ENCODE results near the gene ADM2.
A peak's percentile ranks its signal among the peaks of the same experiment; 100 is the strongest.

ADM2 gene

DNA sequence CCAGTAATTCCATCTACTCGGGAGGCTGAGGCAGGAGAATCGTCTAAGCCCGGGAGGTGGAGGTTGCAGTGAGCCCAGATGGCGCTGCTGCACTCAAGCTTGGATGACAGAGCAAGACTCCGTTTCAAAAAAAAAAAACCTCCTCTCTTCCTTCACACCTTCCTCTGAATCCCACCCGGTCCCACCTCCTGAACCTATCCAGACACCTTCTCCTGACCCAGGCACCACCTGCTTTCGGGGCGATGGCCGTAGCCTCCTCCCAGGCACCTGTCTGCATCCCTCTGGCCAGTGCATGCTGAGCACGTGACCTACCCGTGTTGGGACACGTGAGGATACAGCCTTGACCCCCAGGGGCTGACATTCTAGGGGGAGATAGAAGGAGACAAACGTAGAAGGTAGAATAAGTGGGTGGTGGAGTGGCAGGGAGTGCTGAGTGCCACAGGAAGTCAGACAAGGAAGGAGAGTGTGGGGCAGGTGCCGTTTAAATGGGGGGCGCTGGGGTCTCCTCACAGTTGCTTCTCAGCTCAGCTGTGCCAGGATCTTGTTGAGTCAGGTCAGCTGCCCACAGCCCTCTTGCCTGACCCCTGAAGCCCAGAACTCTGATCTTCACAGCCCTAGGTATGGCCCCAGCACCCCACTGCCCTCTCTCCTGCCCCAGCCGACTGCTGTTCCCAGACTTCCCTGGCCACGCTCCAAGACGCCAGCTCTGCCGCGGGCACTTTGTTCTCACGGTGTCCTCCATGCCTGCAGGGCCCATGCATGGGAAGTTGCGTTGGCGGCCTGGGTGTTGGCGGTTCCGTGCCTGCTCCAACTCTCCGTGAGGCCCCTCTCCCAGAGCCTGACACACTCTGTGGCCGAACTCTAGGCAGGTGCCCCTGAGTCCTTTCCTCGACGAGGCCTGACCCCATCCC is 4.1 kb downstream of the ADM2 start:
- DNase-seq = no peak

DNA sequence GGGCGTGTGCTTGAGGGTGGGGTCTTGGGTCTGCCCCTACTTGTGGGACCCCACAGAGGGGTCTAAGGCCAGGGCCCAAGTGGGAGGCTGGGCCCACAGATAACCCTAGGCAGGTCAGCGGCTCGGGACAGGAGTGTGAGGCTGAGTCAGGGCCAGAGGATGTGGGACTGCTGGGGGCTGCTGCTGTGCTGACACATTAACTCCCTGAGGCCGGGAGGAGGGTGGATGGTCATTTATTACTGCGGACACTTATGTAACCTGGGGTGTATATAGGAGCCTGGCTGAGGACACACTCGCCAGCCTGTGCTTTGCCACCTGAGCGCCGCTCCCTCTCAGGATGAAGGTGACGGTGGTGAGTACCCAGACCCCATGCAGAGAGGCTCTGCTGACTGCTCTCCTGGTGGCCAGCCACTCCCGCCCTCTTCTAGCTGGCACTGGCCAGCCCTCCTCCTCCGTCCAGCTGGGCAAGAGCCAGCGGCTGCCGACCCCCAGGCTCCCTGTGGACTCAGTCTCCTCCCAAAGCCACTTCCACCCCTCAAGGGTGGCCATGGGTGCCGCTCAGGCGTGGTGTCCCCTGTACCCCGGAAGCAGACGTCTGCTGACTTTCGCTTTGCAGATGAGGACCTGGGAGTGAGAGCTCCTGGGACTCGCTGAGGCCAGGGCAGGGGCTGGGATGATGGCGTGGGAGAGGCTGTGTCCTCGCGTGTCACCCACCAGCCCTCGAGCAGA is 5.4 kb downstream of the ADM2 start, which contains the start of gene MIOX:
Gene MIOX (plus strand): TSS at position 299 of the 729 bp plus-strand sequence. CDS start 39 bp downstream, at position 338.
- no peak for DNase-seq

DNA sequence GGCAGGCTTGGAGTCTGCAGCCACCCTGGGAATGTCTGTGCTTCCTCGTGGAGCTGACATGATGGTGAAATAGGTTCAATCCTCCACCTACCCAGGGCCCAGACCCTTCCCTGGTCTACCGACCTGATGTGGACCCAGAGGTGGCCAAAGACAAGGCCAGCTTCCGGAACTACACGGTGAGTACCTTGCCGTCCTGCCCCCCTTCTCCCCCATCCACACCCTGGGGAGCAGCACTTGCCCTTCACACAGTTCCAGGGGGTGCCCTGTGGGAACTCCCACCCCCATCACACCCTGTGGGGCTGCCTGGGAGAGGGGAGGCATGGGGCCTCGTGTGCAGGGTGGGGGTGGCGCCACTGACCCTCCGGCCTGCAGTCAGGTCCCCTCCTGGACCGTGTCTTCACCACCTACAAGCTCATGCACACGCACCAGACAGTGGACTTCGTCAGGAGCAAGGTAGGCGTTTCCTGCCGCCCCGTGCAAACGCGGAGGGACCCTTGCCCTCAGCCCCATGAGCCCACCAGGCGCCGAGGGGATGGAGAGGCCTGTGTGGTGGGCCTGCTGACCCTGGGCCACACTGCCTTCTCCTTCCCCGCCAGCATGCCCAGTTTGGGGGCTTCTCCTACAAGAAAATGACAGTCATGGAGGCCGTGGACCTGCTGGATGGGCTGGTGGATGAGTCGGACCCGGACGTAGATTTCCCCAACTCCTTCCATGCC is 6.1 kb downstream of the ADM2 start:
- no peak for DNase-seq

DNA sequence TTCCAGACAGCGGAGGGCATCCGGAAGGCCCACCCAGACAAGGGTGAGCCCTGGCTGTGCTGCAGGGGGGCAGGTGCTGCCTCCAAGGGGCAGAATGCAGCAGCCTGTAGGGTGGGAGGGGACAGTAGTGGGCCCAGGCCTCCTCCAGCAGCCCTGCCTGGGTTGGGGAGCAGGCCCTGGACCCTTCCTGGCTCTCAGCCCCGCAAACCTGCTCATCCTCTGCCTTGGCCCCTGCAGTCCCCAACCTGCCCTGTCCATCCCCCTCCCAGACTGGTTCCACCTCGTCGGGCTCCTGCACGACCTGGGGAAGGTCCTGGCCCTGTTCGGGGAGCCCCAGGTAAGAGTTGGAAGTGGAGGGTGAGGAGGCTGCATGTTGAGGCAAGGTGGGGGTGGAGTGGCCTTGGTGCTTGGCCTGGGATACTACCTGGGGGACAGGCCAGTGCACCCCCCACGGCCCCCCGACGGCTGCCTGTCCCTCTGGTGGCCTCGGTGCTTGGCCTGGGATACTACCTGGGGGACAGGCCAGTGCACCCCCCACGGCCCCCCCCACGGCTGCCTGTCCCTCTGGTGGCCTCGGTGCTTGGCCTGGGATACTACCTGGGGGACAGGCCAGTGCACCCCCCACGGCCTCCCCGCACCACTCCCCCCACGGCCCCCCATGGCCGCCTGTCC is 6.8 kb downstream of the ADM2 start:
- no peak for DNase-seq

DNA sequence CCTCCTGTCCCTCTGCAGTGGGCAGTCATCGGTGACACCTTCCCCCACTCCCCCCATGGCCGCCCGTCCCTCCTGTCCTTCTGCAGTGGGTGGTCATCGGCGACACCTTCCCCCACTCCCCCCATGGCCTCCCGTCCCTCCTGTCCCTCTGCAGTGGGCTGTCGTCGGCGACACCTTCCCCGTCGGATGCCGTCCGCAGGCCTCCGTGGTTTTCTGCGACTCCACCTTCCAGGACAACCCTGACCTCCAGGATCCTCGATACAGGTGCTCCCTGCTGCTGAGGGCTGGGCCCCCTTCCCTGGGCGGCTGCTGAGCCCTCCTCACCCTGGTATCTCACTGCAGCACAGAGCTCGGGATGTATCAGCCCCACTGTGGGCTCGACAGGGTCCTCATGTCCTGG is 7.5 kb downstream of the ADM2 start:
- DNase-seq = no peak

DNA sequence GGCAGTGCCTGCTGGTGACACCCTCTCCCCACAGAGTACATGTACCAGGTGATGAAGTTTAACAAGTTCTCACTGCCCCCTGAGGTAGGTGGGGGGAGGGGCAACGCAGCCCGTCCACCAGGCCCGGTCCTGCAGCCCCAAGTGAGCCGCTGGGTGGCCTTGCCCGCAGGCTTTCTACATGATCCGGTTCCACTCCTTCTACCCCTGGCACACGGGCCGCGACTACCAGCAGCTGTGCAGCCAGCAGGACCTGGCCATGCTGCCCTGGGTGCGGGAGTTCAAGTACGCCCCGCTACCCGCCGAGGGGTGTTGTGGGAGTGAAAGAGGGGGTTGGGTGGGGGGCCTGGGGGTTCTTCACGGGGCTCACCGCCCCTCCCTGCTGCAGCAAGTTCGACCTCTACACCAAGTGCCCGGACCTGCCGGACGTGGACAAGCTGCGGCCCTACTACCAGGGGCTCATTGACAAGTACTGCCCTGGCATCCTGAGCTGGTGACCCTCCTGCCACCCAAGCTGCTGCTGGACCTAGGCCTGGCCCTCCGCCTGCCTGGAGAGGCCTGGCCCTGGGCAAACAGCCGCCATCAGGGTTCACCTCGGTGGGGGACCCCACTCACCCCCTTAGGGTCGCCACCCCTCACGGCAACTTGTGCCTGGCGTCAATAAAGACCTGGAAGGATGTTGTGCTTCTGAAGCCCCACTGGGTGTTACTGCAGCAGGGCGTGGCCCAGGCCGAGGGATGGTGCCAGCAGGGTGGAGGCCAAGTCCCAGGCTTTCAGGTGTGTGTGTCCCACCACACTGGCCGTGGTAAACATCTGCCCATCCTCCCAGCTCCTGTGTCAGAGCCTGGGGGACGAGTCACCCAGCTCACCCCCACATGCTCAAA is 8.3 kb downstream of the ADM2 start:
- no peak for DNase-seq

DNA sequence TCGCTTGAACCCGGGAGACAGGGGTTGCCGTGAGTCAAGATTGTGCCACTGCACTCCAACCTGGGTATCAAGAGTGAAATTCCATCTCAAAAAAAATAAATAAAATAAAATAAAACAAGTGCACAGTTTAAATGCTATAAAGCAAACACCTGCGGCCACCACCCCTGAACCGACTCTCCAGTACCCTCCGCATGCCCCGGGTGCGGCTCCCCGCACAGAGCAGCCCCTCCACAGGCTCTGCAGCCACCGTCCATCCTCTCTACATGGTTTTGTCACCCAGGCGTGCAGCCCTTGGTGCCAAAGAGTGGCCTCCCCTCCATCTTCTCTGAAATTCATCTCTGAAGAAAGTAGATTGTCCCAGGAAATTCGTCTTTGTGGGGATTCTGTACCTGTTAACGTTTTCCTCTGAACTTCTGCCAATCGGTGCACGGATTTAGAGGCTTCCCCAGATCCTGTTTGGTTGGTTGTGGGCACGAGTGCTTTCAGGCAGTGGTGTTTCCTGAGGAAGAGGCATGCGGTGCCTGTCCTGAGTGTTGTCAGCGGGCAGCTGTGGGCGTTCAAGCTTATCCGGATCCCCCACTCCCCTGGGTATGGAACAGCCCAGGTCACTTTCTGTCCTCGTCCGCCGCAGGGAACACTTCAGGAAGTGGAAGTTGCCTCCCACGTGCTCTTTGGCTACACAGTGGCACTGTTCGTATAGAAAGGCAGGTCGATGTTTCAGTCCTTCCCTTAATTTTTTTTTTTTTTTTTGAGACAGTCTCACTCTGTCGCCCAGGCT is 9.4 kb downstream of the ADM2 start:
- DNase-seq = no peak

DNA sequence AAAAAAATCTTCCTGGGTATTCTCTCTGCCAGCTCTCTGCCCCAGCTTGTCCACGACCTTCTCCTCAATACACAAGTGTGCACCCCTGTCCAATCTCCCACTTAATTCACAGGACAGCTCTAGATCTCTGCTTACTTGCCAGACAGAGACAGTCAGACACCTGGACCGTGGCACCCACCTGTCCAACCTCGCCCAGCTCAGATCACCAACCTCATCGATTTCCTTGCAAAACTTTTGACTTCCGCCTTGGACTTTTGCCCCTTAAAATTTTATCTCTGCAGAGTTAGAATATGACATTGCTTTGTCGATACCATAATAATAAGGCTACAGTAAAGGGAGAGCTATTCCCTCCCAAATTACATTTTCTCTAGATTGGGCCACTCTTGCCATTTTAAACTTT is 15.8 kb downstream of the ADM2 start:
- no peak for DNase-seq

DNA sequence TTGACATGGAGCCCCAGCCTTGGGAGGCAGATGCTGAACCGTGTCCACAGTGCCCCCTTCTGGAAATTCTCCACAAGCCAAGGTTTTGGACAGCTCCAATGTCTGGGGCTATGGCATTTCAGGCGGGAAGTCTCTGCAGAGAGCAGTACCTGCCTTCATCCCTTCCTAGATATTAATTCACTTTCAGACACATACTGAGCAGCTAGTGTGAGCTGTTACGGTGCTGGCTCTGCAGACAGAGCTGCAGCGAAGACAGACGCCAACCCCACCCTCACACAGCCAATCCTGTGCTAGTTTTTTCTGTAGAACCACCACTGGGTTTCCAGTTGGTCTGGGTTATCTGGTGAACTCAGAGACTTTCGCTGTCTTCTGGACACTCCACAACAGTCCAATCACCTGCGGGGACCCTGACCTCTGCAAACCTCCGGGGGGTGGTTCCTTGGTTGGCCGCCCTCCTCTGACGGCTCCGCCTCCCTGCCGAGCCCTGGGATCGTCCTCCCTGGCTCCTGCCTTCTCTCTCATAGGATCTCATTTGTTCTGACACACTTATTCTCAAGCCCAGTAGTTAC is 17.1 kb downstream of the ADM2 start:
- DNase-seq = peak in 10 of 14 donors; percentile 8 to 68 (median 25)

DNA sequence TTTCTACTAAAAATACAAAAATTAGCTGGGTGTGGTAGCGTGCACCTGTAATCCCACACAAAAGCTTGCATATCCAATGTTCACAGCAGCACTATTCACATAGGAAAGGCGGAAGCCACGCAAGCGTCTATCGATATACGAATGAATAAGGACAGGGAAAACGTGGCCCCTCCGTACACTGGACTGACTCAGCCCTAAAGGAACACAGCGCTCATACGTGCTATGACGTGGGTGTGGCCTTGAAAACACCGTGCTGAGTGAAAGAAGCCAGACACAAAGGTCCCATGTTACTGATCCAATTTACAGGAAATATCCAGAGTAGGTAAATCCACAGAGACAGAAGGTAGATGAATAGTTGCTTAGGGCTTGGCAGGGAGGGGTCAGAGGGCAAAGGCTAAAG is 19.1 kb downstream of the ADM2 start:
- DNase-seq = no peak

DNA sequence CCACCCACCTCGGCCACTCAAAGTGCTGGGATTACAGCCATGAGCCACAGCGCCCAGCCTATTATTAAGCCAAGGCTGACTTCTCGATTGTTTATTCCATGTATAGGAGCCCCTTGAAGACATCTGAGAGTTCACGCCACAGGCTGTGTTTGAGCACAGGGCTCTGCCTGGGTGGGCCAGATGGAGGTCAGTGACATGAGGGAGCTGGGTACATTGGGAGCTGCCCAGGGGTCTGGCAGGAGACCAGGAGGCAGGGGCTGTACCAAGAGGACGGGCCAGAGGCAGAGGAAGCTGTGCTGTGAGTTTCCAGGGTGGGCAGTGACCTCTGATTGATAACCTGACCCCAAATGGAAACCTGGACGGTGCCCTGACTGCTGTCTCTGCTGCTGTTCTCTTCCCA is 20.8 kb downstream of the ADM2 start:
- no peak for DNase-seq

DNA sequence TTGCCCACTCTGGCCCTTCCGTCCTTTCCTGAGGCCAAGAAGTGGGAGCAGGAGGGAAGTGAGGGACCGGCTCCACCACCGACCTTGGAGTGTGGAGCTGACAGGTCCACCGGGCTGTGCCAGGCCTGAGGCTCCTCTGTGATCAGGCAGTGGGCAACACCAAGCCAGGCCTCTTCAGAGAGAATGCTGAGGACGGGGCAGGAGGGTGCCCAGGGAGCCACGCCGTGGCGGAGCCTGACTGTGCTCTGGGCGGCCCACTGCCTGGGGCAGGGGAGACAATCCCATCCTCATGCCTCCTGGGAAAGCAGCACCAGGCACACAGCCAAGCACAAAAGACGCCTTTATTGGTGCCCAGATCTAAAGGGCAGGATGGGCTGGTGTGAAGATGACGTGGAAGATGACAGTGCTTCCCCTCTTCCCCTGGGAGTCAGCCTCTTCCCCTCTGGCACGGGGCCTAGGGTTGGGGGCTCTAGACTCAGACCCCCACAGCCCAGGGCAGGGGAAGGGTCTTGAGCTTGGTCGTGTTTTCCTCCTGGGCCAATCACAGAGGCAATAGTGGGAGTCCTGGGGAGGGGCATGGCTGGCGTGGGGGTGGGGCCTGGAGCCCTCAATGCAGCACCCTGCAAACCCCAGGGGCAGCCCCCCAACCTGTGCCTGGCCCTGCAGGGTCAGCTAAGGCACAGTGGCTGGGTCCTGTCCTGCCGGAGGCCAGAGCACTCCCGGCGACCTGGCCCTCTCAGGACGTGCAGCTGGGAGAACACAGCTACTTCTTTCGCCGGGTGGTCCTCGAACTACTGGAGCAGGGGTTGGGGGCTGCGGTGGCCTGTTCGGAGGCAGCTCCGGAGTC is 21.5 kb downstream of the ADM2 start:
- DNase-seq = no peak

DNA sequence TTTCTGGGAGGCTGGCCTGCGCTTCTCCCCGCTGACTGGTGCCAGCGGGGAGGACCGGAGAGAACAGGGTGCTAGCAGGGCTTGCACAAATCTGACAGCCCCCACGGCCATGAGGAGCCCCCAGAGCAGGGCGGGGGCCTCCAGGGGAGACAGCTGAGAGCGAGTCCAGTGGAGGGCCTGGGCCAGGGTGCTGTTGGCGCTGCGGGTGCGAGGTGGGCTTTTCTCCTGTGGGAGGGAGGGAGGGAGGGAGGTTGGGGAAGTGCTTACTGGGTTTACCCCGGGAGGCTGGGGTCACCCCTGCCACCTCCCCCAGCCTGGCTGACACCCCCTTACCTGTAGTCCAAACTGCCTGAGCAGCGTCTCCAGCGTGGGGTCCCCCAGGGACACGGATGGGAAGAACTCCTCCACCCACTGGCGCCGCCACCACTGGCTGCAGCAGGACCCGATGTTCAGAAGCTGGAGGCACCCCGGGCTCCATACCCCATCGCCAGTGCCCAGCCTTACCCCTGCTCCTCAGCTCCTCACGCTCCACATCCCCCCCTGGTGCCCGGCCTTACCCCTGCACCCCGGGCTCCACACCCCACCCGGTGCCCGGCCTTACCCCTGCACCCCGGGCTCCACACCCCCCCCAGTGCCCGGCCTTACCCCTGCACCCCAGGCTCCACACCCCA is 22.3 kb downstream of the ADM2 start:
- no peak for DNase-seq

DNA sequence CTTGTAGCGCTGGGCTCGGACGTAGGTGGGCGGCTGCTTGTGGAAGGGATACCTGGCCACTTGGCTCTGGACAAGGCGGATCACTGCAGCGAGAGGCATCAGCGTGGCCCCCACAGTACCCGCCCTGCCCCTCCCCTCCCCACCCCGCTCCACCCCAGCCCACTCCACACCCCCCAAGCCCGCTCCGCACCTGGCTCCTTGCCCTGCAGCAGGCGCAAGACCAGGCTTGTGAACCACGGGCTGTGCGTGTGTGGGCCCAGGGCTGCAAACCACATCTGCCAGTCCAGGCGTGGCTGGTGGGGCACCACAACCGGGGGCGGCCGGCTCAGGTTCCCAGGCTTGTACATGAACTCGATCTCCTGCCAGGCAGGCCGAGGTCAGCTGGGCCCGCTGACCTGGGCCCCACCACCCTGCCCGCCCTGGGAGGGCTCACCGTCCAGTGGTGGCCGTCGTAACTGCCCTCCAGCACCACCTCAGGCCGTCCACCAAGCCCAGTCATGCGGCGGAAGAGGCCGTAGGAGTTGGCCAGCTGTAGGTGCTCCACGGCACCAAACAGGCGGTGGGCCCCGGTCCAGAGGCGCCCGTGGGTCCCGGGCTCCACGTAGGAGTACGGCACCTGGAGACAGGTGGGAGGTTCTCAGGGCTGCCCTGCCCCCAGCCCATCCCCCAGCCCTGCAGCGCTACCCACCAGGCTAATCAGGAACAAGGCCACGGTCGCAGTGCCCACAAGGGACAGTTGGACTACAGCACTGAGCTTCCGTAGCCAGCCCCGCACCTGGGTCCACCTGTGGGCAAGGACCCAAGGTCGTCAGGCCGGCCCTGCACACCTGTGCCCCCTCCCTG is 23.2 kb downstream of the ADM2 start:
- no peak for DNase-seq

DNA sequence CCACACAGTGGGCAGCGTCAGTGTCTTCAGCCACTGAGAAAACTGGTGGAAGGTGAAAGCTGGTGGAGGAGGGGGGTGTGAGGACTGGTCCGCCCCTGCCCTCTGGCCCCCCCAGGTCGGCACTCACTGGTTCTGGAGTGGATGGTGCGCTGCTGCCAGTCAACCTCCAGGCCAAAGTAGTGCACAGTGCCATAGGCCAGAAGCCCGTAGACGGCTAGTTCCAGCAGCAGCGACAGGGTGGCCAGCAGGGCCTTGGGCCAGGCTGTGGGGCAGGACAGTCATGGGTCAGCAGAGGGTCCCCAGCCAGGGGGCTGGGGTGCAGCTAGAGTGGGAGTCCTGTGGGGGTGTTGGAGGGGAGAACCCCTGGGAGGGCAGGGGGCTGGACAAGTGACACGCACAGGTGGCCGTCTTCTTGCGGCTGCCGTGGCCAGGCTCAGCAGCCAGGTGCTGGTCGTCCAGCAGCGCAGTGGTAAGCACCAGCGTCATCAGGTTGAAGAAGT is 24.0 kb downstream of the ADM2 start:
- no peak for DNase-seq

DNA sequence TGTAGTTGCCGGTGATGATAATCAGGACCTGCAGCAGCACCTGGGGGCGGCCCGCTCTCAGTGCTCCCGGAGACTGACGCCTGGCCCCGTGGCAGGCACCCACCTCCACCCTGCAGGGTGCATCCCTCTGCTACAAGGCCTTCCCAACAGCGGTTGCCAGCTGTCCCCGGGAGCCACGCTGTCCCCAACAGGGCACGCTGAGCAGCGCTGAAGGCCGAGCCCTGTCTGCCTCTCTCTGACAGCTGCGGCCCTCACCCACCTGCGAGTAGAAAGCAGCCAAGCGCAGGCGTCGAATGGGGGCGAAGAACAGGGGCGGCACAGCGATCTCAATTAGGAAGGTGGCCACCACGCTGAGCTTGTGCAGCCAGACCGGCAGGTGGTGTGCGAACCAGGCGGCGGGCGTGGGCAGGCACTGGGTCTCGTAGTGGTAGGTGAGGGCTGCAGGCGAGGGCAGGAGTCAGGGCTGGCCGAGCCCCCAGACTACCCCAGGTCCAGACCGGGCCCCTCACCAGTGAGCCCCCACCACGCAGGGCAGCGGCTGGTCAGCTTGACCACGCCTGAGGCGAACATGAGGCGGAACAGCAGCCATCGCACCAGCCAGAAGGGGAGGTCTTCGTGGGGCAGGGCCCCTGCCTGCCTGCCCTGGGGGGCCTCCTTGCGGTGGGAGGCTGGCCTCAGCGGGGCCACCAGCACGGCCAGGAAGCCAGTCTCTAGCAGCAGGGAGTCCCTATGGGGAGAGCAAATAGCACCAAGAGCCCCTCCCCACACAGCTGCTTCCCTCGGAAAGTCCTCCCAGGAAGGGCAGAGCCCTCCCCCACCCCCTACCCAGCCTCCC is 24.6 kb downstream of the ADM2 start:
- no peak for DNase-seq
